Thyroid gland (tissue), 4 donors: ENCODE measurements around the gene CISD2.

Source experiments
- POLR2A ChIP-seq, 2 donors: fragments of 450-650 bp; IDR thresholded peaks; one replicate each; pipeline ENCODE4 v1.6.1; 2017; ENCODE audit warnings: antibody characterized with exemption in 2 of 2, mild to moderate bottlenecking in 2 of 2, moderate library complexity in 1 of 2
- TF ChIP-seq, protein P1 (sequence below), 6 experiments: fragments of 200-600 bp in 3 of 6; fragments of 450-650 bp in 3 of 6; sonication (generic) in 3 of 6; IDR thresholded peaks; one replicate each; pipeline ENCODE4 v1.5.1; 2016 to 2019; ENCODE audit warnings: antibody characterized with exemption in 6 of 6, mild to moderate bottlenecking in 2 of 6, inconsistent platforms in 1 of 6, moderate library complexity in 1 of 6

DNA sequence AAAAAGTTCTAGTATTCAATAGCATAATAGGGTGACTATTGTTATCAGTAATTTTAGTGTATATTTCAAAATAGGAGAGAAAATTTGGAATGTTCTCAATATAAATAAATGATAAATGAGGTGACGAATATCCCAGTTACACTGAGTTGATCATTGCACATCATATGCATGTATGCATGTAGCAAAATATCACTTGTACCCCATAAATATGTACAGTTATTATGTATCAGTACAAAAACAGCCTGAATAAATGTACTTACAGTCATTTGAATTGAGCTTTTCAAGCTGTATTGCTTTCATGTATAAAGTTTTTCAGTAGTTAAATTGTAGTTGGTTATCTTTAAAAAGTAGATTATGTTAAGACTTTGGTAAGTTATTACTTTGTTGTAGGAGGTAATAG lies 12.6 kb downstream of the CISD2 start:
- TF ChIP-seq, protein P1, sequence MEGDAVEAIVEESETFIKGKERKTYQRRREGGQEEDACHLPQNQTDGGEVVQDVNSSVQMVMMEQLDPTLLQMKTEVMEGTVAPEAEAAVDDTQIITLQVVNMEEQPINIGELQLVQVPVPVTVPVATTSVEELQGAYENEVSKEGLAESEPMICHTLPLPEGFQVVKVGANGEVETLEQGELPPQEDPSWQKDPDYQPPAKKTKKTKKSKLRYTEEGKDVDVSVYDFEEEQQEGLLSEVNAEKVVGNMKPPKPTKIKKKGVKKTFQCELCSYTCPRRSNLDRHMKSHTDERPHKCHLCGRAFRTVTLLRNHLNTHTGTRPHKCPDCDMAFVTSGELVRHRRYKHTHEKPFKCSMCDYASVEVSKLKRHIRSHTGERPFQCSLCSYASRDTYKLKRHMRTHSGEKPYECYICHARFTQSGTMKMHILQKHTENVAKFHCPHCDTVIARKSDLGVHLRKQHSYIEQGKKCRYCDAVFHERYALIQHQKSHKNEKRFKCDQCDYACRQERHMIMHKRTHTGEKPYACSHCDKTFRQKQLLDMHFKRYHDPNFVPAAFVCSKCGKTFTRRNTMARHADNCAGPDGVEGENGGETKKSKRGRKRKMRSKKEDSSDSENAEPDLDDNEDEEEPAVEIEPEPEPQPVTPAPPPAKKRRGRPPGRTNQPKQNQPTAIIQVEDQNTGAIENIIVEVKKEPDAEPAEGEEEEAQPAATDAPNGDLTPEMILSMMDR (IDR thresholded peaks at IDR 0.05) = no peak
- no peak for TF ChIP-seq POLR2A (IDR thresholded peaks at IDR 0.05)
